Adrenal gland (tissue), 12 donors: ENCODE results near the gene PRKAR1B. TPM values are rescaled to one million over a fixed set of nuclear protein-coding genes. Genes with fewer than 3 reads are reported as not detected.

Source experiments
- DNase-seq, 7 donors: peaks; one replicate each; pipeline ENCODE4 v3.0.0-alpha.2; 2019 to 2020
- H3K27ac ChIP-seq, 5 donors: fragments of 200-600 bp; sonication (generic) in 4 of 5; 1 replicate in 3 of 5; 2 replicates in 2 of 5; pipeline versions ENCODE4 v1.5.1 to v1.8.0; 2016 to 2020; ENCODE audit warnings: mild to moderate bottlenecking in 1 of 5
- H3K27me3 ChIP-seq: fragments of 200-600 bp; 2 replicates; pipeline ENCODE4 v1.8.0; 2021
- H3K36me3 ChIP-seq, 2 donors: fragments of 200-600 bp; replicated peaks in 1 of 2; 1 replicate in 1 of 2; 2 replicates in 1 of 2; pipeline versions ENCODE4 v1.5.1 to v1.8.0; 2018 to 2022
- H3K4me1 ChIP-seq, 2 donors: fragments of 200-600 bp; replicated peaks in 1 of 2; 1 replicate in 1 of 2; 2 replicates in 1 of 2; pipeline versions ENCODE4 v1.5.1 to v1.8.0; 2018 to 2021
- H3K4me3 ChIP-seq, 4 donors: fragments of 200-600 bp; sonication (generic) in 3 of 4; one replicate each; pipeline ENCODE4 v1.5.1; 2016 to 2018
- H3K9me3 ChIP-seq, 3 donors: fragments of 200-600 bp; sonication (generic) in 1 of 3; replicated peaks in 1 of 3; 1 replicate in 2 of 3; 2 replicates in 1 of 3; pipeline versions ENCODE4 v1.5.1 to v1.8.0; 2016 to 2021
- CTCF ChIP-seq, 6 experiments: fragments of 450-650 bp in 4 of 6; fragments of 200-600 bp in 2 of 6; sonication (generic) in 1 of 6; IDR thresholded peaks; 1 replicate in 5 of 6; 2 replicates in 1 of 6; pipeline versions ENCODE4 v1.5.1 to v1.8.0; 2016 to 2021; ENCODE audit warnings: antibody characterized with exemption in 6 of 6, mild to moderate bottlenecking in 2 of 6, moderate library complexity in 1 of 6
- POLR2A ChIP-seq, 2 donors: fragments of 450-650 bp; IDR thresholded peaks; one replicate each; pipeline ENCODE4 v1.6.1; 2017; ENCODE audit warnings: antibody characterized with exemption in 2 of 2, mild to moderate bottlenecking in 2 of 2, moderate library complexity in 1 of 2
- WGBS, 4 donors: extraction: QIAGEN DNeasy Blood & Tissue Kit in 2 of 4; methylation state at CpG; one replicate each; pipeline versions ENCODE4 v1.1.5 to v1.1.7; 2013 to 2017; 5-methylcytosine and 5-hydroxymethylcytosine counted together
- intact Hi-C, 2 donors: fragments of 100-400 bp; cut with DNase I; formaldehyde crosslinking; loops; one replicate each; pipeline versions ENCODE4 v1.14.1 to v1.15.0; 2022 to 2023
- polyA plus RNA-seq, 3 donors: library from polyadenylated mRNA; stranded (reverse); fragments of 200-250 nt in 2 of 3; fragments of 350-450 nt in 1 of 3; fragmentation: Illumina TruSeq in 1 of 3; extraction: RNeasy Lipid Tissue Mini Kit (QIAGEN cat#74804) in 1 of 3; gene quantifications; one replicate each; pipeline ENCODE4 v1.2.3, GENCODE V29; 2013 to 2014
- total RNA-seq, 9 donors: library from RNA; depleted of rRNA in 4 of 9; stranded (reverse); fragments of >200 nt in 4 of 9; fragments of 120-200 nt in 1 of 9; fragmentation: NEBNext Ultra II Directional in 1 of 9; extraction: Animal tissue kit (Norgen Biotek cat#: 25700) in 1 of 9; gene quantifications; one replicate each; pipeline versions ENCODE4 v1.1.0 to v1.2.4, GENCODE V29; 2013 to 2023
- donor health status: healthy with polysubstance abuse.
- donor health status: Bipolar disorder and iron deficiency.
- donor health status: DM: yes; HTN: yes; CAD: no.
- donor health status: DM: no; HTN: no; CAD: no.
- donor health status: DM: no; HTN: no; CAD: no.
- donor health status: DM: yes; HTN: yes; CAD: no.

PRKAR1B gene
- total and polyA plus RNA-seq, 12 donors: 5.2 to 21.5 (median 11.7) TPM

GRCh38 chr7:750111-750905 lies 23.2 kb upstream of the PRKAR1B start:
- H3K27ac ChIP-seq: no peak overlapping the region
- TF ChIP-seq POLR2A (IDR thresholded peaks at IDR 0.05): no peak
- TF ChIP-seq CTCF (IDR thresholded peaks at IDR 0.05): no peak
- no peaks in the 10 kb centered on the region for H3K27me3 ChIP-seq
- peaks cover 0 to 15% of the 10 kb centered on the region in 2 donors for H3K36me3 ChIP-seq
- intact Hi-C loops: no loop called here
- H3K4me1 ChIP-seq: no peaks in the 10 kb centered on the region
- no peak for DNase-seq
- WGBS, 4 donors: 92 to 97% (median 96%) methylated on average over 25 to 26 of the region's 26 CpGs
- no peaks in the 10 kb centered on the region for H3K9me3 ChIP-seq
- H3K4me3 ChIP-seq: no peak overlapping the region

- H3K27ac ChIP-seq: peak overlapping the region in 1 of 5 donors; percentile 52
- no peak for TF ChIP-seq CTCF (IDR thresholded peaks at IDR 0.05)
- no peak for TF ChIP-seq POLR2A (IDR thresholded peaks at IDR 0.05)
- intact Hi-C loops: no loop called here
- H3K4me3 ChIP-seq: no peak overlapping the region
- WGBS, 4 donors: 69 to 87% (median 76%) methylated on average over 14 of the region's 14 CpGs
- H3K9me3 ChIP-seq: no peaks in the 10 kb centered on the region
- no peaks in the 10 kb centered on the region for H3K27me3 ChIP-seq
- DNase-seq: peak in 1 of 7 donors; percentile 29
- H3K4me1 ChIP-seq: no peaks in the 10 kb centered on the region
- peaks cover 0 to 4% of the 10 kb centered on the region in 2 donors for H3K36me3 ChIP-seq
These were observed 22.1 kb upstream of the PRKAR1B start for GRCh38 chr7:749140-749551.

GRCh38 chr7:748446-748845 lies 21.4 kb upstream of the PRKAR1B start:
- Histone ChIP-seq H3K36me3 (peaks cover 0 to 4% of the 10 kb centered on the region in 2 donors), H3K4me3 (no peak overlapping the region), H3K4me1 (no peaks in the 10 kb centered on the region), H3K9me3 (no peaks in the 10 kb centered on the region), H3K27me3 (no peaks in the 10 kb centered on the region), H3K27ac (no peak overlapping the region)
- 93 to 100% (median 97%) methylated on average over 8 to 15 of the region's 15 CpGs for whole genome bisulfite sequencing, 4 donors
- intact Hi-C loops: no loop called here
- no peak for DNase-seq
- TF ChIP-seq CTCF (IDR thresholded peaks at IDR 0.05) (no peak), POLR2A (IDR thresholded peaks at IDR 0.05) (no peak)

GRCh38 chr7:747186-747585 lies 20.1 kb upstream of the PRKAR1B start:
- no peak for DNase-seq
- Histone ChIP-seq H3K9me3 (no peaks in the 10 kb centered on the region), H3K4me1 (no peaks in the 10 kb centered on the region), H3K36me3 (peaks cover 0 to 4% of the 10 kb centered on the region in 2 donors), H3K4me3 (no peak overlapping the region), H3K27ac (no peak overlapping the region), H3K27me3 (no peaks in the 10 kb centered on the region)
- intact Hi-C loops: no loop called here
- TF ChIP-seq CTCF (IDR thresholded peaks at IDR 0.05): no peak
- 85 to 96% (median 92%) methylated on average over 12 of the region's 12 CpGs for WGBS, 4 donors
